Measurements from ENCODE around the gene MYLK4.

Gene MYLK4

DNA sequence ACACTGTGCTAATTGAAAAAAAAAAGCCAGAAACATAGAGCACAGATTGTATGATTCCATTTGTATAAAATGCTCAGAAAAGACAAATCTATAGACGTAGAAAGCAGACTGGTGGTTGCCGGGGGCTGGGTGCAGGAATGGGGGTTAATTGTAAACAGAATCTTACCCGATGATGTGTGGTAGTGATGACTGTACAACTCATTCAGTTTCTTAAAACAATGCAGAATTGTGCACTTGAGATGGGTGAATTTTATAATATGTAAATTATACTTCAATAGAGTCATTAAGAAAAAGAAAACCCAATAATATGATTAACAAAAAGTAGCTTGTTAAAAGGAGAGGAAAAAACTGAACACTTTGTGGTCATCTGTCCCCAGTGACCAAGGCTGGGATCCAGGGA is 3.7 kb upstream of the MYLK4 start:
- no peak for DNase-seq

DNA sequence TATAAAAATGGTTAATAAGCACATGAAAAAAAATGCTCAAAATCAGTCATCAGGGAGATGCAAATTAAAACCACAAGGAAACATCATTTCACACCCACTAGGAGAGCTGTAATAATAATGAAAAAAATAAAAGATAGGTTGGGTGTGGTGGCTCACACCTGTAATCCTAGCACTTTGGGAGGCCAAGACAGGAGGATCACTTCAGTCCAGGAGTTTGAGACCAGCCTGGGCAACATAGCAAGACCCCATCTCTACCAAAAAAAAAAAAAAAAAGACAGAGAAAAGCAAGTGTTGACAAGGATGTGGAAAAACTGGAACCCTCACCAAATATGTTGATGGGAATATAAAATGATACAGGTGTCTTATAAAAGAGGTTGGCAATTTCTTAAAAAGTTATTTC is 3.0 kb upstream of the MYLK4 start:
- no peak for DNase-seq

DNA sequence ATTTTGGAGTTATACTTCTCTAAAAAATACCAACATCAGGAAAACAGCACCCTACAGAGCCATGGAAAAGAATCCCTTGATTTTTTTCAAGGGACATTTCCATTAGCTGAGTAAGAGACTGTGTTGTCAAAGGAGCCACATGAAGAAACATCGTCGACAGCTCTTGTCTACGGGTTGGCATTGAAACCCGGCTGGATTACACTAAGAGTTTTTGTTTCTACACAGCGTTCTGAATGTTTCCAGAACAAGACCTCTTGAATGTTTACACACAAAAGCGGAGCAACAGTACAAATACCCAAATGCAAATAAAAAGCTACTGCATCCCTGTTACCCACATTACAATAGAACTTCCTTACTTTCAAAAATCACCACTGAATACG is 2.4 kb upstream of the MYLK4 start:
- DNase-seq, result no peak

DNA sequence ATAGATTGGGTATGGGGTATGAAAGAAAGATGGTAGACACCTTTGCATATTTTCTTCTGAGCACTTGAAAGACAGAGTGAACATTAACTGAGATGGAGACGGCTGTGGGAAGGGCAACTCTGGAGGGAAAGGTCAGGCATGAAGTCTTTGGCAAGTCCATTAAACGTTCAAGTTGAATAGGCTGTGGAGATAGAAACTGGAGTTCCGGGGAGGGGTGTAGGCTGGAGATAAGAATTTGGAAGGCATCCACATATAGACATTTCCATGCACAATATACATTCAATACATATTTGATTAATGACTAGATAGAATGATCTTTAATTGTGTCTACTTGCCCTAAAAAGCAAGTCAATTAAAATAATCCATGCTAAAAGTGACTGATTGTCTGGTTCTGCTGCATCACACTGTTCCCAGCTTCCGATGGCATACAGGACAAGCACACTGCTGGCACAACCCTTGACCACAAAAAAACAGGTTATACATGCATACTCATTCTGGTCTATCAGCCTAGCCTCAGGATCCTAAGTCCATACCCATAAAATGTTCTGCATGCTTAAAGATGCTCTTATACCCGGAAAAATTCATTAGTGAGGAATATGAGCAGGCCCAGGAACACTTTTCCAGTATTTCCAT is 1.9 kb upstream of the MYLK4 start:
- no peak for DNase-seq

DNA sequence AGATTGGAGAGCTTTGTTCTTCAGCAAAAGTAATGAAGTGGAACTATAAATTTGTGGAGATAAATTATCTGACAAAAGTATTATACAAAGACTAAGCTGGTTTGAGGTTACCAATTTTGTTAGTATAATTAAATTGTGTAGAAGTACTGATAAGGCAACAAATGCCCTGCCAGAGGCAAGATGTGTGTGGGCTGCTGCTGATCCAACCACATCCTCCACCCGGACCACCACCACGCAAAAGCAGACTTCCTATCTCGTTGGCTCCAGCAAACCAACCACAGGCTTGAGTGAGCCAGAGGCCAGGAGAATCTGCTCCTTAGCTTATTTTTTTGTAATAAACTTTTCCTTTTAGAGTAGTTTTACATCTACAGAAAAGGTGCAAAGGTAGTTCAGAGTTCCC is 1.1 kb upstream of the MYLK4 start:
- no peak for DNase-seq

DNA sequence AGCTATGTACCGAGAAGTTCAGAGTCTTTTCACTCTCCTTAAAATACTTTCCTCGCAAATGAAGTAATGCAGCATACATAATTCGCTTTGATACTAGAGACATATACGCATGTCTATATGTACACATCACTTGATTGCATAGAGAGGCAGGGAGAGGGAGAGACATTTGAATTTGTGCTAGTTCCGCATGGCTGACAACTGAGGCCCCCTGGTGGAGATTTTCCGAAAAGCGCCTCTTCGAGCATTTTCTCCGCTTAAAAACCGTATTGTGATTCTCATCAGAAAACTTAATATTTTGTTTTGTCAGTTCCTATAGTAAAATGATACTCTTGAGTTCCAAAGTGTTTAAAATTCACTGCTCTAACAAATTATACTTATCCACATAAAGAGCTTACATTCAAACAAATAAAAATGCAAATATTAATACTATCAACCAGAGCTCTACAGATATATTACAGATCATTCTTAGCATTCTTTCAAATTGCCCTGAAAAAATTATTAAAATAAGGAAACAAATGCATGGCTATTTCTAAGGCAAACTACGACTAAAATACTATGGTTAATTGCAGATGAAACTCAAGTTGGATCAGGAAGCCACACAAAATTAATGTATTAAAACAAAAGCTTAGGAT is 637 bp downstream of the MYLK4 start:
- peak; percentile 82 for DNase-seq

DNA sequence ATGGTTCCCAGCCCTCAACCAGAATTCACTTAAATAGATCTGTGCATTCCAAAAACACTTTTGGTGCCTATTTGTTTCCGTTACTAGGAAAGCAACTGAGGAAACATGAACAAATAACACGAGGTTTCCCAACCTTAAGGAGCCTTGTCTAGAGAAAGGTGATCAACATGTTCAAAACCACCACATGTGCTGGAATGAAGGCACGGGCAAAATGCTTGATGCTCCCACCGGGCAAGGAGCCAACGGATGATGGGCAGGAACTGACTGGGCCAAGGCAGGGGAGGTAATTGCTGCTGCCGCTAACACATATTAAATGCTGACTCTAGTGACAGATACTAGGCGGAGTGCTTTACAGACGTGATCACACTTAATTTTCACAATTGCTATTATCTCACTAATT is 2.5 kb downstream of the MYLK4 start:
- no peak for DNase-seq

DNA sequence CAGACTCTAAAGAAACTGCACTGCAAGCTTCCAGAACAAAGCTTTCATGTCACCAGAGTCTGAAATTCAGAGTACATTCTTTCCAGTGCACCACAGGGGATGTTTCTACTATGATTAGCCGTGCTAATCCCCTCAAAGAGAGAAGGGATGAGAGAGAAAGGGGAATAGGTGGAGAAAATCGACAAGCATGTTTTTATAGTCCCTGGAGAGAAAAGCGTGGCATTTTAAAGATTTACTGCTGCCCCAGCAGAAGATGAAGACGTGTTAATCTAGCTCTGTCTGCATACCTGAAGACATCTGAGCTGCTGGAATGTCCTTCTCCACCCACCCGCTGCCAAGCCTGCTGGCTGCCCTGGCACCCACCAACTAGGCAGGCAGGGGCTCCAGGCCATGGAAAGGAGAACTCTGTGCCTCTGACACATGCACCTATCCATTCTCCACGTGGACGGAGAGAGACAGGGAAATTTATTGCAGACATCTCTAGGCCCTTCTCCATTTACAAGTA is 4.1 kb downstream of the MYLK4 start:
- no peak for DNase-seq

DNA sequence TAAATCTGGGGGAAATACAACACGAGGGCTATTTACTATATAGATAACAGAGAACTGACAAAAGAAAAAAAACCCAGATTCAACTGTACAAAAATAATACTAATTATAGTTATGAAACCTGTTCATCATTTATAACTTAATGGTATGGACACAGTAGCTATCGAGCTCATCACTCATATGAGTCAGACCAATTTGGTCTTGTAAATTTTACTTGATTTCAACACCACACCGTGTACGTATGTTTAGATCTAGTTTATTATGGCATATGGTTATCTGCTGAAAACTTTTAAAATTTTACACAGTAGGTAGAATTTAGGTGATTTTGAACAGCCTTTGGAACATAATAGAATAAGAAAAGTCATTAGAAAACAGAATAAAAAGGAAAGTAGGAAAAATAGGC is 5.5 kb downstream of the MYLK4 start:
- DNase-seq, result no peak

DNA sequence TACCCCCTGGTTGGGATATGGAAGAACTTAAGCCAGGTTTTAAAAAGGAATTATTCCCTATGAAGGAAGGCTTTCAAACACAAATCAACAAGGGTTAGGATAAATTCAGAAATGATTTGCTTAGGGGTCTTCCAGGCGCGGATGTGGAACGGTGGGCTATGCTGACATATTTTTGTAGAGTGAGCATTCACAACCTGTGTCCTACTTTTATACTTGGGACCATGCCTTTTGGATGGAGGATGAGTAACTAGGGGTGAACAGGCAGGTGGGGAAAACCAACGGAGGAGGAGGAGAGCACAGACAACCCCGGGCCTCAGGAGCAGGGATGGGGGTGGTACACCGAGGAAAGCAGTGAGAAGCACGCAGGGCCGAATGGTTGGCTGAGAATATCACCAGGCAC is 5.9 kb downstream of the MYLK4 start:
- no peak for DNase-seq

DNA sequence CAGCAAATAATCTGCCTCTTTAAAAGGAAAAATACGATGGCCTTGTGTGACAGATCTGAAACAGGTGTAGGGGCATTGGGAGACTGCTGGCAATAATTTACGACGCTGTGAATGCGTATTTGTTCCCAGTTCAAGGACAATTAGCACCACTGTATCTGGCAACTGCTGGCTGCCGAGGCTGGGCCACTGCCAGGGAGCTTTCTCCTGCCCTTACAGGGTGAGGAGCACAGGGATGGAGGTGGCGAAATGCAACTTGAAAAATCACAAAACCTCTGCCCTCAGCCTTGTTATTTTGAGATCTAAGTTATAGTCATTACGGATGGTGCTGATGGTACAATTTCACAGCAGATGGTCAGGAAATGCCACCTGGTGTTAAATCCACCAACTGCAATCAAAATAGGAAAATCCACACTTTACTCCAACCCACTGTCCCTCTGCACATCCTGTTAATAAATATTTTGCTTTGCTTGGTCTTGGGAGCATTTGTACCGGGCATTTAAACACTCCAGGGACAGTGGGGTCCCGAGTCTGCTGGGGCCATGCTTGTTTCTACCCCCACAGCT is 6.4 kb downstream of the MYLK4 start:
- no peak for DNase-seq

DNA sequence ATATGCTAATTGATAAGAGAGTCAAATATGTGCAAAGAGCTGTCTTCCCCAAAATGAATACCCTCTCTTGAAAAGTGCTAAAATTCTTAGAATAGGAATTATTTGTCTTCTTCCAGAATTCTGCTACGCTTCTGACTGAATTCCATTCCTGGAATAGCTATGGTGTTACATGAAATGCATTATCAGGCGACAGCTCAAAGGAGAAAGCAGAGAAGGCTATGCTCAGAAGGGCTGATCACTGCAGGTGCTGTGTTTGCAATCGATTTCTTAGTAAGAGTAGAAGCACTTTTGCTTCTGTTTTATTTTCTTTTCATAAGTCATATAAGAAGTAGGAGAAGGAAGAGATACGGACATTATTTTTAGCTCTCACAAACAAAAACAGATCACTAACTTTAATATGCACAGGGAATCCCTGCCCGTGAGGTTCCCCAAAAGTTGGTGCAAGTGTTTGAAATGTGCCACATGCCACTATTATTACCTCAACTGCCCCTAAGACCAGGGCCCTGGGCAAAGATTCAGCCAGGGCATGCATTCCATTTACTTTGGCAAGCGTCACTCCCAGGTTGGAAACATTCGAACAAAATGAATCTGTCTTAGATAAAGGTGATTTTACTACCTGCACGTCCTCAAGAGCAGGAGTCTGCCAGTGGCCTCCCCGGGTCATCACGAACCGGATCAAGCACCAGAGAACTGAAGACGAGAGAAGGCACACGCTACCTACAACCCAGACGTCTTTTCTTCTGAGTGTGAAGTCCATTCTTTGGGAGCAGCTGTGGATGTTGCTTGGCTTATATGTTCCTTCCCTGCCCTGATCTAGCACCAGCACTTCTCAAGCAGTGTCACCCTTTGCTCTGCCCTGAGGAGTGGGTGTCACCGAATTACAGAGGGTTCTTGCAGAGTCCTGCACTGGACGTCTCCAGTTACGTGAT is 7.2 kb downstream of the MYLK4 start:
- DNase-seq, result no peak

DNA sequence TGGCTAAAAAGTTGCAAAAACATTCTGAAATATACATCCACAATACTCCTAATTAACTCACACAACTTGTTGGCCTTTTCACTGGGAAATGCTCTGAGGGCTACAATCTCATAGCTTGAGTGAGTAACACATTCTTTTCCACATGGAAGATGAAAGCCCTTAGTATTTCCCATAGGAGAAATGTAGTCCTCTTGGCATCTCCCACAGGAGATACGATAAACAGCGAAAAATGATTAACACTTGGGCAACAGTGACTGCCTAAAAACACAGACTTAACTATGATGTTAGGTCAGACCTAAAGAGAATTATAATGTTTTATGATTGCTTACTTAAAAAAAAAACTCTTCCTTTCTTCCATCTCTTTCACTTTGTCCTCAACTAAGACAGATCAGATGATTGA is 9.0 kb downstream of the MYLK4 start:
- no peak for DNase-seq

DNA sequence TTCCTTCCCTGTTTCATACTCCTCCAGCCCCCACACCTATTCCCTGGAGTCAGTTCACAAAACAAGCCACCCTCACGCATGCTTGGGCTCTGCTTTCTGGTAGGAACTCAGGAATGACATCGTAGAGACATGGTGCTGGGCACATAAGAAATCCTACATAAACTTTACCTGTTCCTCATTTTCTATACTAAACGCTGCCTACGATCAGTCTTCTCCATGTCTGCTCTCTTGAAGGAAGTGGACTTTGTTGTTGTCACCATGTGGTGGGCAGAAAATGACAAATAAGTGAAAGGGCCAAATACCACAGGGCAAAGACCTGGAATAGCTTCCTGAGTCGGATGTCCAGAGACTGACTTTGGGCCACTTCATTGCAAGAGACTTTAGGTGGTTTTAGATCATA is 10.1 kb downstream of the MYLK4 start:
- DNase-seq, result no peak

DNA sequence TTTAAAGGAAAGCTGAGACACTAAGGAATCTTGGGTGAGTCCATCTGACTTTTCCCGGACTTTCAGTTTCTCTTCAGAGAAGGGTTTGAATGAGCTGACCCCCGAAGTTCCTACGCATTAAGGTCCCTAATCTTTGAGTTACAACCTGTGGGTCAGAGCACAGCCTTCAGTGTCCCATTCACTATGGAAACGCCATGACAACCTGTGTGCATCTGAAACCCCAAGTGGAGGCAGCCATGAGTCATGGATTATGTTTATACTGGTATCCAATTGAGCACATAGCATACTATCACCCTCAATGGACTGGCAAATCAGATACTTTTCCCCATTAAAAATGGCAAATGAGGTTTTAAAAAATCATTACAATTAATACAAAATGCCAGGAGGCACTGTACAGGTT is 11.4 kb downstream of the MYLK4 start:
- no peak for DNase-seq

DNA sequence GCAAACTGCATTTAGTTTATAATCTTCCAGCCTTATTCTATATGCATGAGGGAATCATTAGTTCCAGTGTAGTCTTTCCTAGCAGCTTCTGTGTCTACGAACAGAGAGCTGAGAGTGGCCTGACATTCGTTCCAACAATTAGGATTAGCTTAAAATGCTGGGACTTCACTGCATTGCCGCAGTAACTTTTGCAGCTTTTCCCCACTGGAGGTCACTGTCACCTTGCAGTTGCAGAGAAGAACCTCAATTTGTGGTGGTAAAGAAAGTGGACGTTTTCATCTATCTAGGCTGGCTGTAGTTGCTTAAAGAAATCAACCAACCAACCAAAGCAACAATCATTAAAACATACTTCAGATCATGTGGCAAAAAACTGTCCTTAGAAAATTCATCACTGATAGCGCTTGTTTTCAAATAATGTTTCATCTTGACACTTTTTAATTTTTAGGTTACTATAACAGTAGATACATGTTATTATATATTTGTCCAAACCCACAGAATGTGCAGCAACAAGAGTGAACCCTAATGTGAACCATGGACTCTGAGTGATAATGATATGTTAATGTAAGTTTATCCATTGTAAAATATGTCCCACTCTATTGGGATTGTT is 12.2 kb downstream of the MYLK4 start:
- DNase-seq, result peak; percentile 54

DNA sequence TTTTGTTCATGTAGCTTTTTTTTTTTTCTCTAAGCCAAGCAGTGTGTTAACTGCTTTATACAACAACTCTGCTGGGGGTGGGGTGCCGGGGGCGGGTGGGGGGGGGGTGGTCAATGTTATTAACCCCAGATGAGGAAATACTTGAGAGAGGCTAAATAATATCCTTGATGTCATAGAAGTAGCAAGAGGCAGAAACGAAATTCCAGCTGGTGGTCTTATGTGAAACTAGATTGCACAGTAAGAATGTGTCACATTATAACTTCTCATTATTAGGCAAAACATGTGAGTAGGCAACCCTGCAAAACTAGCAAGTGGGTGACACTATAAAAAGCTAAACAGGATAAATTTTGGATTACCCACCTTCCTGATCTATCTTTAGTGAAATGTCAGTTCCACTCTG is 12.8 kb downstream of the MYLK4 start:
- no peak for DNase-seq

DNA sequence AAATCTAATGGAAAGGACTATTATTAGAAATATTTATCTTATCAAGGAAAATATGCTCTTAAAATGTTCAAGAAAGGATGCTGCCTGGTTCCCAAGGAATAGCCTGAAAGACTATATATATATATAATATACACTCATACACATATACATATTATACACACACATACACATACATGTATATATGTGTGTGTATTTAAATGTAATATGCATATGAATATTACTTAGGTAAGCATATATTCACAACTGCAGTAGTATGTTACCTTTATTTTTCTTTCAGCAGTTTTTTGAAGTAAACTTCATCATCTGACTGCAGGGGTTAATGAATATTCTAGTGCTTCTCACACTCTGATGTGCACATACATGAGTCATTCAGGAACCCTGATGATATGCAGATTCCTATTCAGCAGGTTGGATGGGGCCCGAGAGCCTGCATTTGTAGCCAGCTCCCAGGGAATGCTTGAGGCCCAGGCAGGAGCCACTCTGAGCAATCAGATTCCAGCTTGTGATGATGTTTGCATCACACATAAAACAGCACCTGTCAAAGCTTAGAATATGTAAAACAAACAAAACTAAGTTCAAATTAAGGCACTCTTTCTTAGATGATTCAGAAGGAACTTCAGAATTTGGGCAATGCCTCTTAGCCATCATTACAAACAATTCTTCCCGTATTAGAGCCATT is 16.1 kb downstream of the MYLK4 start:
- no peak for DNase-seq

DNA sequence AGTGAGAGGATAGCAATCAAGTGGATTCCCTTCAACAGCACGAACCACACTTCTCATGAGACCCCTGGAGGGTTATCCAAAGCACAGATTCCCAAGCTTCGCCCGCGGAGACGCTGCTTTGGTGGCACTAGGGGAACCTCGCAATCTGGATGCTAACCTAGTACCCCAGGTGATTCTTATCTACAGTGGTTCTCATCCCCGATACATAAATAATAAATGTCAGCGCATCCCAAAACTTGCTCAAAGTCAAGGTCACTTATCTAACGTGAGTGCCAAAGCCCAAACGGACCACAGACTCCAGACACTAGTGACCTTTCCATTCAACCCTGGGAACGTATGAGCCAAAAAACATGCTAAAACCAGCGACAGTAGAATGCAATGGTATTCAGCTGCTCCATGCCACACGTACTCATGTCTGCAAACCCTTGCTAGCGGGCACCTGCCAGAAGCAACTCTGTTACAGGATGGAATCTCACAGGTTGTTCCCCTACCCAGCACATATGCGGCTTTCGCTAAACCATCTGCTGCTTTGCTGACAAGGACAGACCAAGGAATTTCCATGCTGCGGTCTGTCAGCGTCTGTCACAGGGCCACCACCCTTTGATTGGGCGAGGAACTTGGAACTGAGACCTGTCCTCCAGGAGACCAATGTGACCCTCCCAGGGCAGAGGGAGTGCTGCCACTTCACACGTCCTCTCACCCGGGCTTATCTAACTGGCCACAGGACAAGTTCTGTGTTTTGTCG is 16.8 kb downstream of the MYLK4 start:
- no peak for DNase-seq

DNA sequence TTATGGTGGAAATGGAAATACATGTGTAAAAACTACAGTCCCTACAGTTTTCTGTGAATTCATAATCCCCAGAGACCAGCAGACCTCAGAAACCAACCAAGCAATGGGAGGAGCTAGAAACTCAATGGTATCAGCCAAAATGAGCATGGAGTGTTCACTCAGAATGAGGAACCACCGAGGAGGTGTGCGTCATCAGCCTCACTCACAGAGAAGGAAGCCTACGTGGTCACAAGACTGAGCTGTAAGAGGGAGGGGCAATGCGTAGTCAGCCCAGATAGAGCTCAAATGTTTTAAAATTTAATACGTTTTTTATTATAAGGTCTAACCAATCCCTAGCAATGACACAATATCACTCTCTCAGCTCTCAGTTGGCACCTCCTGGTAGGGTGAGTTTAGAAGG is 17.4 kb downstream of the MYLK4 start:
- DNase-seq, result peak; percentile 82

DNA sequence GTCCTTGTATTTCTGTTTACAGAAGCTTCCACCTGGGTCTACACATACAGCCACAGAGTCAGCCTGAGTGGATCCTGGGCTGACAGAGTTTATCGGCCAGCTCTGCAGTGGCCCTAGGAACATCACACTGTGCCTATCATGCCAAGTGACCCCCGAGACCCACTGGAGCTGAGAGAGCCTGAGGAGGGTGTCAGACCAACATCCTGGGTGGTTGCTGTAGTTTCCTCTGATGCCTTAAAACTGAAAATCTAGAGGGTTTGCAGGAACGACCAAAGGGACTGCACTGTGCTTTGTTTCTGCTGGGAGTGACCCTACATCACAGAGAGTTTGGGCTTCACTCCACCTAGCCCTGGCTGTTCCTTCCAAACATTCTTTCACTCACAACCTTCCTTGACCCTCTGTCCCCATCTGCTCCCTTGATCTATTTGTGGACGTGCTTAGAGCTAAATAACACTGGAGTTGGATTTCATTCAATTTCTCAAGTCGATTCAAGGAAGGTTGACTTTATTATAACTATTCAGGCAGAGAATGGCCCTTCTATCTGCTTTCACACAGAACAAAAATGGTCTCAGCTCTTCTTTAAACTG is 18.1 kb downstream of the MYLK4 start:
- DNase-seq, result no peak
